Bronchial epithelial cell (primary cell): ENCODE measurements around the gene KRTAP12-4. TPM values are rescaled to one million over a fixed set of nuclear protein-coding genes. Genes with fewer than 3 reads are reported as not detected.

ENCODE experiments used
- DNase-seq: peaks from one replicate; pipeline ENCODE4 v3.0.0-alpha.2; 2010; ENCODE audit warnings: low read depth
- FAIRE-seq: peaks from 2 replicates; lab custom pipeline; 2011; peaks lifted over from hg19 to GRCh38; lab: Jason Lieb, UNC
- H3K27me3 ChIP-seq: 2 replicates; pipeline ENCODE4 v1.5.1; 2011; ENCODE audit warnings: low read length; ENCODE audit not compliant: control insufficient read depth, insufficient read depth
- H3K36me3 ChIP-seq: 2 replicates; pipeline ENCODE4 v1.5.1; 2011; ENCODE audit warnings: low read length; ENCODE audit not compliant: control insufficient read depth, insufficient read depth
- H3K4me3 ChIP-seq: 2 replicates; pipeline ENCODE4 v1.5.1; 2011; ENCODE audit warnings: mild to moderate bottlenecking, low read depth, low read length, control low read depth
- total RNA-seq: library from RNA; depleted of rRNA; stranded (reverse); fragments of >200 nt; gene quantifications from 2 replicates; pipeline ENCODE4 v1.2.1, GENCODE V29; 2014
- TF ChIP-seq, protein P1 (sequence below): IDR thresholded peaks from 2 replicates; pipeline ENCODE4 v1.5.1; 2011; ENCODE audit warnings: mild to moderate bottlenecking, moderate library complexity, low read length, control low read depth, inconsistent platforms; ENCODE audit not compliant: insufficient read depth, severe bottlenecking

Gene KRTAP12-4, protein sequence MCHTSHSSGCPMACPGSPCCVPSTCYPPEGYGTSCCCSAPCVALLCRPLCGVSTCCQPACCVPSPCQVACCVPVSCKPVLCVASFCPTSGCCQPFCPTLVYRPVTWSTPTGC
- total RNA-seq = not detected in 2 replicates

DNA sequence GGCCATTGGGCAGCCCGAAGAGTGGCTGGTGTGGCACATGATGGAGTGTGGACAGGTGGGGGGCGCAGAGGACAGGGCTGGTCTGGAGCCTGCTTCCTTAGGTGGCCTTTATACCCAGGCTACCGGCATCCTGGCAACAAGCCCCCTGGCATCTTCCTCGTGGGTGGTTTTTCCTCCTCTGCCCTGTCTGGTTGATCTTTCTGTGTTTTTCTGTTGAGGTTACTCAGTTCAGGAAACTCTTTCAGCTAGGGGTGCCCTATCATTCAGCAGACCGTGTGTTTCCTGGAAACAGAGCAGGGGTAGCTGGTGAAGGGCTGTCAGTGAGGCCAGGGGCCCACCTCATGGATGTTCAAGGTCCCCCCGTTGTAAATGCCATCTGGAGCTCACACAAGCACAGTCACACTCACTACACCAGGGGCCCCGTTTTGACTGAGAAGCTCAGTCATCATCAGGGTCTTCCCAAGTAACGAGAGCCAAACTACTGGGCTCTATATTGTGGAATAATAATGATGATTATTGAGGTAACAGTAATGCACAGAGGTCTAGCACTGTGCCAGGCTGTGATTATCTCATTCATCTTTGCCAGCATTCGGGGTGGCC lies at the start of gene KRTAP12-4:
TSS of gene KRTAP12-4 (minus strand) at position 84 of the 600 bp plus-strand sequence. CDS start at position 39, 45 bp downstream.
- FAIRE-seq (peak; percentile 91), DNase-seq (no peak)
- H3K36me3 ChIP-seq = no peaks in the 10 kb centered on the region
- no peak within 1 kb of the TSS for H3K4me3 ChIP-seq
- H3K27me3 ChIP-seq = no peaks in the 10 kb centered on the region
- TF ChIP-seq, protein P1, sequence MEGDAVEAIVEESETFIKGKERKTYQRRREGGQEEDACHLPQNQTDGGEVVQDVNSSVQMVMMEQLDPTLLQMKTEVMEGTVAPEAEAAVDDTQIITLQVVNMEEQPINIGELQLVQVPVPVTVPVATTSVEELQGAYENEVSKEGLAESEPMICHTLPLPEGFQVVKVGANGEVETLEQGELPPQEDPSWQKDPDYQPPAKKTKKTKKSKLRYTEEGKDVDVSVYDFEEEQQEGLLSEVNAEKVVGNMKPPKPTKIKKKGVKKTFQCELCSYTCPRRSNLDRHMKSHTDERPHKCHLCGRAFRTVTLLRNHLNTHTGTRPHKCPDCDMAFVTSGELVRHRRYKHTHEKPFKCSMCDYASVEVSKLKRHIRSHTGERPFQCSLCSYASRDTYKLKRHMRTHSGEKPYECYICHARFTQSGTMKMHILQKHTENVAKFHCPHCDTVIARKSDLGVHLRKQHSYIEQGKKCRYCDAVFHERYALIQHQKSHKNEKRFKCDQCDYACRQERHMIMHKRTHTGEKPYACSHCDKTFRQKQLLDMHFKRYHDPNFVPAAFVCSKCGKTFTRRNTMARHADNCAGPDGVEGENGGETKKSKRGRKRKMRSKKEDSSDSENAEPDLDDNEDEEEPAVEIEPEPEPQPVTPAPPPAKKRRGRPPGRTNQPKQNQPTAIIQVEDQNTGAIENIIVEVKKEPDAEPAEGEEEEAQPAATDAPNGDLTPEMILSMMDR = no peak

DNA sequence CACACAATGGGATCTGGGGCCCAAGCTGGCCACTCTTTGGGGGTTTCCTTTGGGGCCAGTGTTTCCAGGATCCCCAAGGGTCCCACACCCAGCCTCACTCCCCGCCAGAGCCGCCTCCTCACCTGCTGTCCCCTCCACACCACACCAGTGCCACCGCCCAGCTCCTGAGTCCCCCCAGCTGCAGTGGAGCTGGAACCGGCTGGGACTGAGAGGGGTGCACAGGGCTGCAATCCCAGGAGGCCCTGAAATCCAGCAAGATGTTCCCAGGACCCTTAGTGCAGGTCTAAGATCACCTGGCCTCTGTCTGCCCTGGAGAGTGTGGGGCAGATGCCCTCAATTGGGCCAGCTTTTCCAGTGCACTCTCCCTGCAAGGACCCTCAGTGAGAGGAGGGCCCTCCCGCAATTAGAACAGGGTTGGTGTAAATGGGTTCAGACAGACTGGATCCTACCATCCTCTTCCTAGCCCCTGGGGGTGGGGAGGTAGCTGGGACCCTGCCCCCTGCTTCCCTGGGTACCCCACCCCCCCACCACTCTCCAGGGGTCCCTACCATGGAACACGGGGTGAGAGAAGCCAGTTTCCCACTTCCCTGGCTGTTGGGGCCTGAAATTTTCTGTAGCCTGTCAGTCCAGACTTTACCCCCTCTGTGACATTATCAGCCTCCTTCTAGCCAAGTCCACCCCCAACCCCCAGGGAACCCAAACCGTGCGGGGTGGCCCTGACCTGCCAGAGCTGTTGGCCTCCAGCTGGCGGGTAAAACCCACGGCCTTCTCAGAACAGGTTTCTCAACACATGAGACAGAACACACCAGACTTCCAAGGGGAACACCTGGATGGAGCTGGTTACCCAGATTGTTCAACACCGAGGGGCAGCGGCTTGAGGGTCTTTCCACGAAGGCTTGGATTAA lies 49.5 kb upstream of the KRTAP12-4 start:
- Histone ChIP-seq H3K27me3 (peaks cover 20% of the 10 kb centered on the region), H3K4me3 (no peak overlapping the region), H3K36me3 (no peaks in the 10 kb centered on the region)
- DNase-seq = no peak
- TF ChIP-seq, protein P1 = no peak
- FAIRE-seq = no peak

DNA sequence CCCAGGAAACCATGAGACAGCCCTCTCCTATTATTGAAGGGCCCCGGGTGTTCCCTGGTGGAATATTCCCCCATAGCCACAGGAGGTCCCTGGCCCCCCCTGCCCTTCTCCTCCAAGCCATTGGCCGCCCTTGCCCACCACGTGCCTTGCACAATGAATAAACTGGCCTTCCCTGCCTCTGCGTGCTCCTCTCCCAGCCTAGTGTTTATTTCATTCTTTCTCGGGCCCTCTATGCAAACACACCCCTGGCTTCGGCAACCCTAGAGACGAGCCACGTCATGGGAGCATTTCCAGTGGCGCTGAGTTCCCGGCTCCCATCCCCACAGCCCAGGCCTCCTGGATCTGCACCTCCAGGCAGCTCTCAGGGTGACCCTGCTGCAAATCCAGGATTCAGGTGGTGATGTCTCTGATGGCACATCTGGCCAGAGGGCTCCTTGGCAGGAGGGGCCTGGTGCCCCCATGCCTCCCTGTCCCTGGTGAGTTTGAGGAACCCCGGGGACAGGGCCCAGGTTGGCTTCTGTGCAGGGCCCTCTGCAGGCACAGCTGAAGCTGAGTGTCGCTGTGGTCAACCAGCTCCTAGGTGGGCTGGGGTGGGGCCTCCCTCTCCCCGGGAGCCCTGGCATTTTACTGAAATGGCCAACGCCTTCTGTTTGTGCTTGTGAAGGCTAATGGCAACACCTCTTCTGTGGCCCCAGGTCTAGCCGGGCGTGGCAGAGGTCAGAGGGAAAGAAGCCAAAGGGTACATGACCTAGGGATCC lies 48.7 kb upstream of the KRTAP12-4 start:
- H3K4me3 ChIP-seq = no peak overlapping the region
- no peak for FAIRE-seq
- TF ChIP-seq, protein P1 = no peak
- H3K27me3 ChIP-seq = peaks cover 13% of the 10 kb centered on the region
- DNase-seq = no peak
- no peaks in the 10 kb centered on the region for H3K36me3 ChIP-seq

DNA sequence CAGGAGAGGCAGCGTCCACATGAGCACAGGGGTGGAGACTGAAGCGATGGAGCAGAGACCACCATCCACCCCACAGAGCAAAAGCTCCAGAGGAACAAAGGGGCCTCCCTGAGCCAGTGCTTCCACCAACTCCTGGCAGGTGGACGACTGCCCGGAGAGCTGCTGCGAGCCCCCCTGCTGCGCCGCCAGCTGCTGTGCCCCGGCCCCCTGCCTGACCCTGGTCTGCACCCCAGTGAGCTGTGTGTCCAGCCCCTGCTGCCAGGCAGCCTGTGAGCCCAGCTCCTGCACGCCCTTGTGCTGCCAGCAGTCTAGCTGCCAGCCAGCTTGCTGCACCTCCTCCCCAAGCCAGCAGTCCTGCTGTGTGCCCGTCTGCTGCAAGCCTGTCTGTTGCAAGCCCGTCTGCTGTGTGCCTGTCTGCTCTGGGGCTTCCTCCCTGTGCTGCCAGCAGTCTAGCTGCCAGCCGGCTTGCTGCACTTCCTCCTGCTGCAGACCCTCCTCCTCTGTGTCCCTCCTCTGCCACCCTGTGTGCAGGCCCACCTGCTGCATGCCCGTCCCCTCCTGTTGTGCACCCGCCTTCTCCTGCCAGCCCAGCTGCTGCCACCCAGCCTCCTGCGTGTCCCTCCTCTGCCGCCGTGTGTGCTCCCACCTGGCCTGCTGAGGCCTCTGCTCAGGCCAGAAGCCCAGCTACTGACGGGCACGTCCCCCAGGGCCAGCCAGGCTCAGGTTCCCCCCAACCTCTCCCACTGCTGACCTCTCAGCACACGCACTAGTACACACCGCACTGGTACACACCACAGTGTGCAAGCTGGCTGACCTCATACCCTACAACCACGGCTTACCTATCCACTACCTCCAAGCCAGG lies 47.9 kb upstream of the KRTAP12-4 start:
- Histone ChIP-seq H3K27me3 (peaks cover 7% of the 10 kb centered on the region), H3K36me3 (no peaks in the 10 kb centered on the region), H3K4me3 (no peak overlapping the region)
- FAIRE-seq = no peak
- no peak for DNase-seq
- TF ChIP-seq, protein P1 = no peak

DNA sequence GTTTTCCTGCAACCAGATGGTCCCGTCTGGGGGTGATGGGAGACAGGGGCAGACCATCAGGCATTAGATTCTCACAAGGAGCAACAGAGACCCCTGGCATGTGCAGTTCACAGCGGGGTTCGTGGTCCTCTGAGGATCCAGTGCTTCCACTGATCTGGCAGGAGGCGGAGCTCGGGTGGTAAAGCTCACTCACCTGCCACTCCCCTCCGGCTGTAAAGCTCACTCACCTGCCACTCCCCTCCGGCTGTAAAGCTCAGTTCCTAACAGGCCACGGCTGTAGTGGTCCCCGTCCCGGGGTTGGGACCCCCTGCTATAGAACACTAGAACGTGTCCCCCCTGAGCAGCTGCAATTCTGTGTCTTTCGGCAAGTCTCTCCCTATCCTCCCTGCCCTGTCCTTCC lies 47.1 kb upstream of the KRTAP12-4 start:
- no peaks in the 10 kb centered on the region for H3K36me3 ChIP-seq
- no peak overlapping the region for H3K4me3 ChIP-seq
- peaks cover 2% of the 10 kb centered on the region for H3K27me3 ChIP-seq
- FAIRE-seq (no peak), DNase-seq (no peak)
- TF ChIP-seq, protein P1 = no peak
